Stimulated activated naive CD8-positive, alpha-beta T cell treated with anti-CD3 and anti-CD28 coated beads, Interleukin-15, Interleukin-2, amounts not matched to agents 100 ng/mL and 50 ng/mL, for 24 hours (primary cell): ENCODE results near the gene CITED4.

ENCODE experiments used
- H3K27ac Mint-ChIP-seq: one replicate; pipeline ENCODE4 v1.8.0; 2021; ENCODE audit warnings: mild to moderate bottlenecking, mixed read lengths
- H3K27me3 Mint-ChIP-seq: one replicate; pipeline ENCODE4 v1.8.0; 2021; ENCODE audit warnings: mixed read lengths
- H3K36me3 Mint-ChIP-seq: one replicate; pipeline ENCODE4 v1.8.0; 2021; ENCODE audit warnings: low read depth, mixed read lengths
- H3K4me1 Mint-ChIP-seq: one replicate; pipeline ENCODE4 v1.8.0; 2021; ENCODE audit warnings: low read depth, mixed read lengths
- H3K4me3 Mint-ChIP-seq: one replicate; pipeline ENCODE4 v1.8.0; 2021; ENCODE audit warnings: mild to moderate bottlenecking, mixed read lengths
- H3K9me3 Mint-ChIP-seq: one replicate; pipeline ENCODE4 v1.8.0; 2021; ENCODE audit warnings: mixed read lengths

CITED4 gene

GRCh38 chr1:40838045-40838979, 23.9 kb downstream of the CITED4 start:
- no peak overlapping the region for H3K4me3 Mint-ChIP-seq
- no peaks in the 10 kb centered on the region for H3K27me3 Mint-ChIP-seq
- no peak overlapping the region for H3K27ac Mint-ChIP-seq
- peaks cover 15% of the 10 kb centered on the region for H3K4me1 Mint-ChIP-seq
- no peaks in the 10 kb centered on the region for H3K9me3 Mint-ChIP-seq
- no peaks in the 10 kb centered on the region for H3K36me3 Mint-ChIP-seq

- peaks cover 15% of the 10 kb centered on the region for H3K4me1 Mint-ChIP-seq
- no peaks in the 10 kb centered on the region for H3K36me3 Mint-ChIP-seq
- no peaks in the 10 kb centered on the region for H3K9me3 Mint-ChIP-seq
- no peaks in the 10 kb centered on the region for H3K27me3 Mint-ChIP-seq
- no peak overlapping the region for H3K27ac Mint-ChIP-seq
- no peak overlapping the region for H3K4me3 Mint-ChIP-seq
Measured at GRCh38 chr1:40837601-40838000, 24.6 kb downstream of the CITED4 start.

GRCh38 chr1:40836283-40836682, 25.9 kb downstream of the CITED4 start:
- peaks cover 13% of the 10 kb centered on the region for H3K4me1 Mint-ChIP-seq
- no peaks in the 10 kb centered on the region for H3K36me3 Mint-ChIP-seq
- no peaks in the 10 kb centered on the region for H3K9me3 Mint-ChIP-seq
- no peak overlapping the region for H3K27ac Mint-ChIP-seq
- H3K27me3 Mint-ChIP-seq: no peaks in the 10 kb centered on the region
- H3K4me3 Mint-ChIP-seq: no peak overlapping the region

DNA sequence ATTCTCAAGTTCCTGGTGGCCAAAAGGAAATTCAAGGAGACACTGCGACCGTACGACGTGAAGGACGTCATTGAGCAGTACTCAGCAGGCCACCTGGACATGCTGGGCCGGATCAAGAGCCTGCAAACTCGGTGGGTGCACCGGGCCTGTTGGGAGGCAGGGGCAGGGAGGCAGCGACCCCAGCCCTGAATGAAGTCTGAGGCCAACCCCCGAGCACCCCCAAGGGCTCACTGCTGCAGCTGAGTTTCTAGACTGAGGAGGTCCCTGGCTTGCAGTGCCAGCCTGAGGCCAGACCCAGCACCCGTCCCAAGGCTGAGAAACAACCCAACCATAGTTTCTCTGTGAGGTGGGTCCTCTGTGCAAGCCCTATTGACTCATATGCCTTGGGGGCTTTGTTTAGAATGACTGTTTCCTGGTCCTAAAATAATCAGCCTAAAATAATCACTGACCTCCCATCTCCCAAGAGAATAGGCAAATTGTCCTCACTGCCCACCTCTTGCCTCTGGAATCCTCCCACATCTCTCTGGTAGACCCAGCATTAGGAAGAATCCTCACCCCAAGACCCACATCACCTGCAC, 27.1 kb downstream of the CITED4 start:
- Mint-ChIP-seq H3K27ac (no peak overlapping the region), H3K4me3 (no peak overlapping the region), H3K36me3 (no peaks in the 10 kb centered on the region), H3K9me3 (no peaks in the 10 kb centered on the region), H3K27me3 (no peaks in the 10 kb centered on the region), H3K4me1 (peaks cover under 1% of the 10 kb centered on the region)

- Mint-ChIP-seq H3K4me1 (no peaks in the 10 kb centered on the region), H3K4me3 (no peak overlapping the region), H3K27me3 (no peaks in the 10 kb centered on the region), H3K27ac (no peak overlapping the region), H3K36me3 (no peaks in the 10 kb centered on the region), H3K9me3 (no peaks in the 10 kb centered on the region)
Measured at GRCh38 chr1:40833979-40834378, 28.2 kb downstream of the CITED4 start.

GRCh38 chr1:40831001-40831732, 31.0 kb downstream of the CITED4 start:
- Mint-ChIP-seq H3K36me3 (no peaks in the 10 kb centered on the region), H3K4me1 (peaks cover 6% of the 10 kb centered on the region), H3K27me3 (no peaks in the 10 kb centered on the region), H3K4me3 (no peak overlapping the region), H3K27ac (no peak overlapping the region), H3K9me3 (no peaks in the 10 kb centered on the region)

- Mint-ChIP-seq H3K36me3 (no peaks in the 10 kb centered on the region), H3K4me3 (no peak overlapping the region), H3K27me3 (no peaks in the 10 kb centered on the region), H3K4me1 (peaks cover 10% of the 10 kb centered on the region), H3K27ac (no peak overlapping the region), H3K9me3 (no peaks in the 10 kb centered on the region)
Measured at GRCh38 chr1:40830419-40830943, 31.7 kb downstream of the CITED4 start.

DNA sequence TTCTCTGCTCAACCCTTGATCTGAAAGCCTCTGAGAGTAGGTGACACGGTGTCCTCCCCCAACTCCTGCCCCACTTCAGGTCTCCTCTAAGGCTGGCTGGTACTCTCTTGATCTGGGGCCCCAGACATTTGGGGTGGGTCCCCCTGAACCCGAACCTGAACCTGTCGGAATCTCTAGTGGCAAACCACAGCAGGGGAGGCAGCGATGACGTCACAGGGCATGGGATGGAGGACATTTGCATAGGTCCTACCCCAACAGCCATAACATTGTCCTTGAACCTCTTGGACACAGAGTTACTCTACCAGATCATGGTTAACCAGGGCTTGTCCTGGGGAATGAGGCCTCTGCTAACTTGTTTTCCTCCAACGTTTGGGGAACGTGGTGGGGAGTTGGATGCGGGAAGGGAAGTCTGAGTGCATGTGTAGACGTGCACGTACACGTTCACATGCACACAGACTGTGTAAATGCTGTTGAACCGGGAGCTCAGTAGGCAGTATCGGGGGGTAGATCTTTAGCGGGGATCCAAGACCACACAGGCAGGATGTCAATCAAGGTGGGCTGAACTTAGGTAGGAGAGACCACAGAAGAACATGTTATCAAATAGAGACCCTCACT, 32.4 kb downstream of the CITED4 start:
- Mint-ChIP-seq H3K4me3 (no peak overlapping the region), H3K27ac (no peak overlapping the region), H3K9me3 (no peaks in the 10 kb centered on the region), H3K27me3 (no peaks in the 10 kb centered on the region), H3K36me3 (no peaks in the 10 kb centered on the region), H3K4me1 (peaks cover 17% of the 10 kb centered on the region)

GRCh38 chr1:40825996-40826395, 36.2 kb downstream of the CITED4 start:
- Mint-ChIP-seq H3K36me3 (no peaks in the 10 kb centered on the region), H3K4me1 (peaks cover 19% of the 10 kb centered on the region), H3K4me3 (no peak overlapping the region), H3K27me3 (no peaks in the 10 kb centered on the region), H3K9me3 (no peaks in the 10 kb centered on the region), H3K27ac (no peak overlapping the region)

GRCh38 chr1:40825435-40825788, 36.8 kb downstream of the CITED4 start:
- Mint-ChIP-seq H3K36me3 (no peaks in the 10 kb centered on the region), H3K4me1 (peaks cover 19% of the 10 kb centered on the region), H3K27ac (no peak overlapping the region), H3K4me3 (no peak overlapping the region), H3K27me3 (no peaks in the 10 kb centered on the region), H3K9me3 (no peaks in the 10 kb centered on the region)

DNA sequence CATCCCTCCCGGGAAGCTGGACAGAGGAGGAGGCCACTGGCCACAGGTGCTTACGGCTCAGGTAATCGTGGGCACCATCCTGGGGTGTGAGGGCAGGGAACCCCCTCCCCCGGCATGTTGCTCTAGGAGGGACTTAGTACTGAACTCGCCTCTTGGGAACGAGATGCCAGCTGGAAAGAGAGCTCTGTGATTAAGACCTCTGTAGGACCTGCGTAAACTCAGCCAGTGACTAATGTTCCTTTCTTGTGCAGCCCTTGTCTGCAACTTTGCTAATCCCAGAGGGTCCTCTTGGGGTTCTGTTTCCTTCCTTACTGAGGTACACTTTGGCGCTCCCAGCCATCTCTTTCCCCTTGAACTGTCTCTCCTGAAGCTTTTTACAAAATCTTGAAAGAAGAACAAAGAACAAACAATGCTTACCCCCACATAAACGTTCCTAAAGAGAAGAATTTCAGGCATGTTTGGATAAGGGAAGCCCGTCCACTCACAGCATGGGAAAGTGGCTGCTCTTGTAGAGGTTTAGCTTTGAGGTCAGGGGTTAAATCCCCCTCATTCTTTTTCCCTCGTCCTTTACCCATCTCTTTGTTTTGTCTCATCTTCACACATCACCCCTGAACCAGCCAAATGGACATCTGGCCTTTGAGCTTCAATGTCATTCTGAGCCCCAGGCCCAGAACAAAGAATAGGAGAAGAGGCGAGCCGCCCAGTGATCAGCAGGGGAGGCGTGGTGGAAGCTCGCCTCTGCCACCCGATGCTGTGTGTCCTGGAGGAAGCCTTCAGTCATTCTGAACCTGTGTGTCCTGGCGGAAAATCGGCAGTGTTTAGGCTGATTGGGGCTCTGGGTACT, 37.4 kb downstream of the CITED4 start:
- H3K27ac Mint-ChIP-seq: no peak overlapping the region
- H3K4me1 Mint-ChIP-seq: peaks cover 19% of the 10 kb centered on the region
- no peak overlapping the region for H3K4me3 Mint-ChIP-seq
- H3K36me3 Mint-ChIP-seq: no peaks in the 10 kb centered on the region
- H3K27me3 Mint-ChIP-seq: no peaks in the 10 kb centered on the region
- no peaks in the 10 kb centered on the region for H3K9me3 Mint-ChIP-seq

- Mint-ChIP-seq H3K9me3 (no peaks in the 10 kb centered on the region), H3K27ac (no peak overlapping the region), H3K27me3 (no peaks in the 10 kb centered on the region), H3K36me3 (no peaks in the 10 kb centered on the region), H3K4me1 (peaks cover 23% of the 10 kb centered on the region), H3K4me3 (no peak overlapping the region)
Measured at GRCh38 chr1:40823983-40824382, 38.2 kb downstream of the CITED4 start.

DNA sequence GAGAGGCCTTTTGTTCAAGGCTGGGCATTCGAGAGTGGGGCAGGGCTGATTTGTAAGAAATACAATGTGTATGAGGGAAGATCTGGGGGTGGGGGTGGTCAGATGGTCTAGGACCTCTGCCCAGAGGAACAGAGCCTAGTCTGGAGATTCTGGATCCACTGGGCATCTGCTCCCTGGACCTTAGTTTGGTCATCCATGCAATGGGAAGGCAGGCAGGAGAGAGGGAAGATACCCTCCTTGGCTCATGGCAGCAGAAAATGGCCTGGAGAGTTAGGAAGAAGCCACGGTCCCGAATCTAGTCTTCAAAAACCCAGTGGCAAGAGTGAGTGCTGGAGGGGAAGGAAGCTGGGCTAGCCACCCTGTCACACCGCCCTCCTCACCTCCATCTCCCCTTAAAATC, 38.8 kb downstream of the CITED4 start:
- H3K27me3 Mint-ChIP-seq: no peaks in the 10 kb centered on the region
- H3K4me1 Mint-ChIP-seq: peaks cover 28% of the 10 kb centered on the region
- H3K4me3 Mint-ChIP-seq: no peak overlapping the region
- H3K9me3 Mint-ChIP-seq: no peaks in the 10 kb centered on the region
- H3K36me3 Mint-ChIP-seq: no peaks in the 10 kb centered on the region
- H3K27ac Mint-ChIP-seq: no peak overlapping the region

GRCh38 chr1:40822890-40823289, 39.3 kb downstream of the CITED4 start:
- Mint-ChIP-seq H3K27me3 (no peaks in the 10 kb centered on the region), H3K36me3 (no peaks in the 10 kb centered on the region), H3K27ac (no peak overlapping the region)

More at GRCh38 chr1:40822890-40823289, 39.3 kb downstream of the CITED4 start:
- Mint-ChIP-seq H3K9me3 (no peaks in the 10 kb centered on the region), H3K4me1 (peaks cover 30% of the 10 kb centered on the region), H3K4me3 (no peak overlapping the region)
